WTC11 (cell line): ENCODE measurements around the gene EXOC4. TPM values are rescaled to one million over a fixed set of nuclear protein-coding genes. Genes with fewer than 3 reads are reported as not detected.

Source experiments
- ATAC-seq: fragments of 200-7000 bp; cut with Tn5 transposase; 2 replicates; pipeline ENCODE4 v1.10.0; 2021; ENCODE audit warnings: mild to moderate bottlenecking, moderate library complexity
- CTCF ChIA-PET: fragments of 300-600 bp; sonication (Branson Sonifier 250); formaldehyde crosslinking; loops from one replicate; lab custom pipeline; 2021; ENCODE audit warnings: antibody characterized with exemption; lab: Charles Lee
- POLR2A ChIA-PET: fragments of 350-600 bp; sonication (Branson Sonifier 250); formaldehyde crosslinking; loops from one replicate; lab custom pipeline; 2021; ENCODE audit warnings: antibody characterized with exemption; lab: Charles Lee
- DNase-seq: peaks from one replicate; pipeline ENCODE4 v3.0.0; 2021; ENCODE audit warnings: low spot score
- H3K27ac Mint-ChIP-seq: 2 replicates; pipeline ENCODE4 v1.8.0; 2021; ENCODE audit warnings: mixed read lengths
- H3K27me3 Mint-ChIP-seq: 2 replicates; pipeline ENCODE4 v1.8.0; 2021; ENCODE audit warnings: low read depth, mild to moderate bottlenecking, moderate library complexity, mixed read lengths
- H3K36me3 Mint-ChIP-seq: 2 replicates; pipeline ENCODE4 v1.8.0; 2021; ENCODE audit warnings: mixed read lengths
- H3K4me1 Mint-ChIP-seq: 2 replicates; pipeline ENCODE4 v1.8.0; 2022; ENCODE audit warnings: mixed read lengths
- H3K4me3 Mint-ChIP-seq: 2 replicates; pipeline ENCODE4 v1.8.0; 2021; ENCODE audit warnings: mild to moderate bottlenecking, moderate library complexity, mixed read lengths
- H3K9me3 Mint-ChIP-seq: 2 replicates; pipeline ENCODE4 v1.8.0; 2021; ENCODE audit warnings: mixed read lengths
- E2F4 ChIP-seq: sonication (generic); formaldehyde crosslinking; IDR thresholded peaks from 2 replicates; pipeline ENCODE4 v1.8.1; 2022; ENCODE audit warnings: low read depth, mild to moderate bottlenecking, moderate library complexity, missing genetic modification reagents, borderline replicate concordance
- HMGA2 ChIP-seq: fragments of 250-450 bp; sonication (Bioruptor Pico); IDR thresholded peaks from 2 replicates; pipeline ENCODE4 v1.4.0; 2021; ENCODE audit warnings: mild to moderate bottlenecking, moderate library complexity
- HMGXB4 ChIP-seq: sonication (generic); formaldehyde crosslinking; IDR thresholded peaks from 2 replicates; pipeline ENCODE4 v1.8.1; 2023; ENCODE audit warnings: mild to moderate bottlenecking, moderate library complexity, missing genetic modification reagents
- MYBL2 ChIP-seq: sonication (generic); formaldehyde crosslinking; IDR thresholded peaks from 2 replicates; pipeline ENCODE4 v1.8.1; 2023; ENCODE audit warnings: mild to moderate bottlenecking, moderate library complexity, missing genetic modification reagents
- OVOL2 ChIP-seq: fragments of 250-450 bp; sonication (Bioruptor Pico); IDR thresholded peaks from 2 replicates; pipeline ENCODE4 v1.9.0; 2021; ENCODE audit warnings: mild to moderate bottlenecking, borderline replicate concordance
- PREB ChIP-seq: sonication (generic); formaldehyde crosslinking; IDR thresholded peaks from 2 replicates; pipeline ENCODE4 v1.8.1; 2022; ENCODE audit warnings: mild to moderate bottlenecking, missing genetic modification reagents, moderate library complexity, borderline replicate concordance
- RELA ChIP-seq: sonication (generic); formaldehyde crosslinking; IDR thresholded peaks from 2 replicates; pipeline ENCODE4 v1.8.1; 2022; ENCODE audit warnings: missing genetic modification reagents, mild to moderate bottlenecking, borderline replicate concordance
- SMAD4 ChIP-seq: sonication (generic); formaldehyde crosslinking; IDR thresholded peaks from 2 replicates; pipeline ENCODE4 v1.8.0; 2022; ENCODE audit warnings: mild to moderate bottlenecking, missing genetic modification reagents
- SOX15 ChIP-seq: fragments of 250-450 bp; sonication (Bioruptor Pico); IDR thresholded peaks from 2 replicates; pipeline ENCODE4 v1.9.0; 2021; ENCODE audit warnings: mild to moderate bottlenecking
- STAT6 ChIP-seq: sonication (generic); formaldehyde crosslinking; conservative IDR thresholded peaks from 2 replicates; pipeline ENCODE4 v1.8.1; 2023; ENCODE audit warnings: mild to moderate bottlenecking, low read depth, missing genetic modification reagents, moderate library complexity
- ZBTB43 ChIP-seq: sonication (generic); formaldehyde crosslinking; IDR thresholded peaks from 2 replicates; pipeline ENCODE4 v1.8.1; 2023; ENCODE audit warnings: mild to moderate bottlenecking, missing genetic modification reagents
- ZNF138 ChIP-seq: sonication (generic); formaldehyde crosslinking; conservative IDR thresholded peaks from 2 replicates; pipeline ENCODE4 v1.8.1; 2022; ENCODE audit warnings: mild to moderate bottlenecking, moderate library complexity, missing genetic modification reagents
- ZNF263 ChIP-seq: sonication (generic); formaldehyde crosslinking; IDR thresholded peaks from 2 replicates; pipeline ENCODE4 v1.8.1; 2022; ENCODE audit warnings: low read depth, mild to moderate bottlenecking, moderate library complexity, missing genetic modification reagents
- ZNF281 ChIP-seq: sonication (generic); formaldehyde crosslinking; IDR thresholded peaks from 2 replicates; pipeline ENCODE4 v1.8.0; 2023; ENCODE audit warnings: mild to moderate bottlenecking, missing genetic modification reagents
- ZNF317 ChIP-seq: sonication (generic); formaldehyde crosslinking; IDR thresholded peaks from 2 replicates; pipeline ENCODE4 v1.8.1; 2023; ENCODE audit warnings: low read depth, mild to moderate bottlenecking, moderate library complexity, missing genetic modification reagents, borderline replicate concordance
- ZNF396 ChIP-seq: fragments of 250-450 bp; sonication (Bioruptor Pico); IDR thresholded peaks from 2 replicates; pipeline ENCODE4 v1.8.0; 2021; ENCODE audit warnings: mild to moderate bottlenecking, moderate library complexity, borderline replicate concordance
- ZNF512 ChIP-seq: sonication (generic); formaldehyde crosslinking; IDR thresholded peaks from 2 replicates; pipeline ENCODE4 v1.8.1; 2022; ENCODE audit warnings: missing genetic modification reagents, borderline replicate concordance
- total RNA-seq: library from RNA; stranded (reverse); gene quantifications from 3 replicates; pipeline ENCODE4 v1.2.3, GENCODE V29; 2021

Gene EXOC4
- total RNA-seq, 1 experiment from 2014 or later, result 62.0 TPM

GRCh38 chr7:133940368-133940767 lies 687.5 kb downstream of the EXOC4 start (continued):
- TF ChIP-seq PREB (CRISPR knock-in tag) (no peak), STAT6 (CRISPR knock-in tag) (no peak), ZNF396 (CRISPR knock-in tag) (no peak)
- TF ChIP-seq, all 79 proteins: peak for 0

- Mint-ChIP-seq H3K9me3 (no peaks in the 10 kb centered on the region), H3K4me1 (peaks cover 23% of the 10 kb centered on the region), H3K4me3 (no peak overlapping the region), H3K27ac (no peak overlapping the region; the same call in 1 of the 2 replicates), H3K36me3 (peaks cover 10% of the 10 kb centered on the region; the same call in 1 of the 2 replicates), H3K27me3 (no peaks in the 10 kb centered on the region)
- ATAC-seq, result no peak
- ChIA-PET POLR2A (interaction anchor here (0.6 kb wide), 1 partner anchor 94 kb away, joined by 4 read pairs; no protein-coding TSS in a partner anchor), CTCF (no interaction called here)
- no peak for DNase-seq
- TF ChIP-seq RELA (no peak), ZNF138 (CRISPR knock-in tag) (no peak), HMGXB4 (CRISPR knock-in tag) (no peak), ZBTB43 (CRISPR knock-in tag) (no peak), SOX15 (CRISPR knock-in tag) (no peak), HMGA2 (no peak), MYBL2 (CRISPR knock-in tag) (no peak), OVOL2 (CRISPR knock-in tag) (no peak), ZNF317 (CRISPR knock-in tag) (no peak)
Observed at GRCh38 chr7:133941496-133941895, 688.6 kb downstream of the EXOC4 start.

- ChIA-PET CTCF (no interaction called here), POLR2A (no interaction called here)
- no peak overlapping the region for H3K4me3 Mint-ChIP-seq
- H3K9me3 Mint-ChIP-seq, result no peaks in the 10 kb centered on the region
- ATAC-seq (no peak), DNase-seq (no peak)
- H3K27me3 Mint-ChIP-seq, result no peaks in the 10 kb centered on the region
- H3K27ac Mint-ChIP-seq, result no peak overlapping the region
- H3K36me3 Mint-ChIP-seq, result no peaks in the 10 kb centered on the region
- H3K4me1 Mint-ChIP-seq, result peaks cover 15% of the 10 kb centered on the region
- TF ChIP-seq E2F4 (no peak), ZNF138 (CRISPR knock-in tag) (no peak), HMGA2 (no peak), ZNF263 (CRISPR knock-in tag) (no peak), ZNF281 (CRISPR knock-in tag) (no peak), SMAD4 (CRISPR knock-in tag) (no peak), ZNF512 (CRISPR knock-in tag) (no peak), HMGXB4 (CRISPR knock-in tag) (no peak)
Observed at GRCh38 chr7:133945497-133945896, 692.6 kb downstream of the EXOC4 start.
